ENCODE measurements around the gene ASS1. TPM values are rescaled to one million over a fixed set of nuclear protein-coding genes. Genes with fewer than 3 reads are reported as not detected.

Gene ASS1
- total and polyA plus RNA-seq, 2 of the 13 experiments (the other 11 are each of a cell fraction or from before 2014, with no cell fraction given): 77.6 to 122 TPM

GRCh38 chr9:130433168-130433946 lies 11.4 kb upstream of the ASS1 start (continued):
- TF ChIP-seq ZFP90 (CRISPR knock-in tag; IDR thresholded peaks at IDR 0.05; ENCODE audit: borderline replicate concordance) (no peak; the same call in 1 of the 2 replicates), ZNF609 (CRISPR knock-in tag; IDR thresholded peaks at IDR 0.05; ENCODE audit: borderline replicate concordance) (no peak), CREB3 (CRISPR knock-in tag; IDR thresholded peaks at IDR 0.05) (0 out of 2 replicates have a peak, but pooled peaks have one; percentile 16), SOX5 (CRISPR knock-in tag; IDR thresholded peaks at IDR 0.05; ENCODE audit: borderline replicate concordance) (no peak), ZNF512 (CRISPR knock-in tag; IDR thresholded peaks at IDR 0.05) (no peak), NBN (conservative IDR thresholded peaks at IDR 0.05) (no peak), BORCS8-MEF2B (CRISPR knock-in tag; IDR thresholded peaks at IDR 0.05) (peak; percentile 82), TBL1XR1 (IDR thresholded peaks at IDR 0.05; ENCODE audit: borderline replicate concordance, low read length, partially characterized antibody) (no peak), SALL1 (CRISPR knock-in tag; IDR thresholded peaks at IDR 0.05) (peak; percentile 62), CENPX (CRISPR knock-in tag; IDR thresholded peaks at IDR 0.05) (no peak), ARID3A (IDR thresholded peaks at IDR 0.05; ENCODE audit: low read depth, low read length) (no peak), AGO2 (optimal IDR thresholded peaks at IDR 0.05; ENCODE audit: low read depth, low read length) (no peak), MEF2D (CRISPR knock-in tag; IDR thresholded peaks at IDR 0.05) (no peak), TOPORS (CRISPR knock-in tag; IDR thresholded peaks at IDR 0.05) (no peak), ZBTB3 (CRISPR knock-in tag; IDR thresholded peaks at IDR 0.05; ENCODE audit: borderline replicate concordance, low read depth) (no peak), KDM4B (CRISPR knock-in tag; IDR thresholded peaks at IDR 0.05) (no peak), JUND (CRISPR knock-in tag; IDR thresholded peaks at IDR 0.05) (no peak), ZNF550 (CRISPR knock-in tag; IDR thresholded peaks at IDR 0.05; ENCODE audit: borderline replicate concordance) (no peak), ZC3H4 (CRISPR knock-in tag; IDR thresholded peaks at IDR 0.05; ENCODE audit: borderline replicate concordance) (no peak), ZNF878 (CRISPR knock-in tag; IDR thresholded peaks at IDR 0.05) (no peak)

Measured in HepG2 (cell line).